Nephron progenitor cell (in vitro differentiated cells): Measurements from ENCODE around the gene LTBP2.
"Not testable (repeated sequence)": the region's sequence is repeated elsewhere in the genome, so short reads cannot be mapped to it uniquely, and the experiment has no call there.

ENCODE experiments used
- DNase-seq: peaks from one replicate; pipeline ENCODE4 v3.0.0; 2021
- H3K27ac Mint-ChIP-seq: 2 replicates; pipeline ENCODE4 v1.8.0; 2021; ENCODE audit warnings: mild to moderate bottlenecking, moderate library complexity, mixed read lengths
- H3K27me3 Mint-ChIP-seq: 2 replicates; pipeline ENCODE4 v1.8.0; 2021; ENCODE audit warnings: mild to moderate bottlenecking, low read depth, mixed read lengths; ENCODE audit not compliant: poor library complexity
- H3K36me3 Mint-ChIP-seq: 2 replicates; pipeline ENCODE4 v1.8.0; 2021; ENCODE audit warnings: low read depth, mixed read lengths
- H3K4me1 Mint-ChIP-seq: 2 replicates; pipeline ENCODE4 v1.8.0; 2021; ENCODE audit warnings: mixed read lengths
- H3K4me3 Mint-ChIP-seq: 2 replicates; pipeline ENCODE4 v1.8.0; 2021; ENCODE audit warnings: mild to moderate bottlenecking, moderate library complexity, mixed read lengths
- H3K9me3 Mint-ChIP-seq: 2 replicates; pipeline ENCODE4 v1.8.0; 2021; ENCODE audit warnings: mild to moderate bottlenecking, moderate library complexity, mixed read lengths
- TF ChIP-seq, protein P1 (sequence below): fragments of 200-600 bp; sonication (generic); IDR thresholded peaks from 2 replicates; pipeline ENCODE4 v1.5.0; 2021; ENCODE audit warnings: antibody characterized with exemption

The LTBP2 gene

DNA sequence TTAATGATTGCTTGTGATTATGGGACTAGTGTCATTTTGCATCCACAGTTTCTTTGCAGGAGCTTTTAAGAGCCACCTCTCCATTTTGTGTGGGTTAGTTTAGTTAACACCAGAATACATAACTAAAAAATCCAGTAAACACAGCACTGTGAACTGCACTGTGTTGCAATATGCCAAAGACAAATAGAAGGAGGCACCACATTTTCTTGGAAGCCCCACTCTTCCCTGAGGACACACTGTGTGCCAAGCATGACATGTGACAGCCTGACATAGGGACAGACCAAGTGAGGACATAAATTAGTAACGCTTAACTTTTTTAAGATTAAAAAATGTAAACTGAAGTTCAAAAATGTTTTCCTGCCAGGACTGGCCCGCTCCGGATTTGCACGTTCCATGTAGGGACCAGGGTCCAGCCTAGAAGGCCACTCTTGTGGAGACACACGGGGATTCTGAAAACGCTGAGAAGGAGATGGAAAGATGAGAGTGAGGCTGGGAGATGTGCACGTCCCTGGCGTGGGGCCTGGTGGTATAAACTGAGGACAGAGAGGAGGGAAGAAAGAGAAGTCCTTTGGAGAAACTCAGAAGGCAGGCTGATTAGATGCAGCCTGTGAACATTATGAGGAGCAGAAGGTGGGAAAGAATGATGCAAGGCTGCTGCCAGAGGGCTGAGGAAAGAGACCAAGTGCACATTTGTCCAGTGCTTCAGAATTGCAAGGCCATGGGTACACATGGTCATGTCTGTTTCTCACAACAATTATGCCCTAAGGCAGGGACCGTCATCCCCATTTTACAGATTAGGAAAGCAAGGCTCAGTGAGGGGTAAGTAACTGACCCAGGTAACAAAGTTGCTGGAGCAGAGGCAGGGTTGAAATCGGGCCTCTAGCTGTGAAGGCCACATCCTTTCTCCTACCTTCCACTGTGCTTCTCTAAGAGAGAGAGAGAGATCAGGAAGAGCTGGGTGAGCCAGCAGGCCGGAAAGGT lies 73.3 kb downstream of the LTBP2 start:
- H3K9me3 Mint-ChIP-seq, result no peaks in the 10 kb centered on the region
- H3K27ac Mint-ChIP-seq, result no peak overlapping the region
- H3K27me3 Mint-ChIP-seq, result peaks cover 27% of the 10 kb centered on the region
- DNase-seq, result no peak
- peaks cover 26% of the 10 kb centered on the region for H3K4me1 Mint-ChIP-seq
- TF ChIP-seq, protein P1, sequence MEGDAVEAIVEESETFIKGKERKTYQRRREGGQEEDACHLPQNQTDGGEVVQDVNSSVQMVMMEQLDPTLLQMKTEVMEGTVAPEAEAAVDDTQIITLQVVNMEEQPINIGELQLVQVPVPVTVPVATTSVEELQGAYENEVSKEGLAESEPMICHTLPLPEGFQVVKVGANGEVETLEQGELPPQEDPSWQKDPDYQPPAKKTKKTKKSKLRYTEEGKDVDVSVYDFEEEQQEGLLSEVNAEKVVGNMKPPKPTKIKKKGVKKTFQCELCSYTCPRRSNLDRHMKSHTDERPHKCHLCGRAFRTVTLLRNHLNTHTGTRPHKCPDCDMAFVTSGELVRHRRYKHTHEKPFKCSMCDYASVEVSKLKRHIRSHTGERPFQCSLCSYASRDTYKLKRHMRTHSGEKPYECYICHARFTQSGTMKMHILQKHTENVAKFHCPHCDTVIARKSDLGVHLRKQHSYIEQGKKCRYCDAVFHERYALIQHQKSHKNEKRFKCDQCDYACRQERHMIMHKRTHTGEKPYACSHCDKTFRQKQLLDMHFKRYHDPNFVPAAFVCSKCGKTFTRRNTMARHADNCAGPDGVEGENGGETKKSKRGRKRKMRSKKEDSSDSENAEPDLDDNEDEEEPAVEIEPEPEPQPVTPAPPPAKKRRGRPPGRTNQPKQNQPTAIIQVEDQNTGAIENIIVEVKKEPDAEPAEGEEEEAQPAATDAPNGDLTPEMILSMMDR, result no peak
- no peaks in the 10 kb centered on the region for H3K36me3 Mint-ChIP-seq
- H3K4me3 Mint-ChIP-seq, result no peak overlapping the region

DNA sequence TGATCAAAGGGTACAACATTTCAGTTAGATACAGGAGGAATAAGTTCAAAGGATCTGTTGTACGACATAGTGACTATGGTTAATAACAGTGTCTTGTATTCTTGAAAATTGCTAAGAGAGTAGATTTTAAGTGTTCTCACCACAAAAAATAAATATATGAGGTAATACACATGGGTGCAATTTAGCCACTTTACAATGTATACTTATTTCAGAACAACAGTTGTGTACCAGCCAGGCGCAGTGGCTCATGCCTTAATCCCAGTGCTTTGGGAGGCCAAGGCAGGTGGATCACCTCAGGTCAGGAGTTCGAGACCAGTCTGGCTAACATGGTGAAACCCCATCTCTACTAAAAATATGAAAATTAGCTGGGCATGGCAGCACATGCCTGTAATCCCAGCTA lies 75.7 kb downstream of the LTBP2 start:
- not testable (repeated sequence) for H3K27ac Mint-ChIP-seq, DNase-seq, H3K4me3 Mint-ChIP-seq

DNA sequence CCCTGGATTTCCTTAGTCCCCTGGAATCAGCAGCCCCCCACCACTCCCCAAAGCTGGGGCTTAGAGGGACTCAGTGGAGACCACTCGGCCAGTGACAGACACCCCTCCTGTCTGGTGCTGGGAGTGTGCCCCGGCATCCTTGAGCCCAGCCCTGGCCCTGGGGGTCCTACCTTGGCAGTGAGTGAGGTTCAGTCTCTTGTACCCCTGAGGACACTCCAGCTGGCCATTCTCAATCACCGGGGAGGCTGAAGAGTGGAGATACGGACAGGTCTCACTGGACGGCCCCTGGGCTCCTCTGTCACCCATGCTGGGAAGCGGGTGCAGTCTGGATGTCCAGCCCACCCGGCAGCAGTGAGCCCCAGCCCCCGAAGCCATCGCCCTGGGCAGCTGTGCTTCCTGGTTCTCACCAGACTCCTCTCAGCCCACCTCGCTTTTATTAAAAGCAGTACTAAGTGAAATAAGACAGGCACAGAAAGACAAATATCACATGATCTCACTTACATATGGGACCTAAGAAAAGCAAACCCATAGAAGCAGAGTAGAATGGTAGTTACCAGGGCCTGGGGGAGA lies 76.2 kb downstream of the LTBP2 start:
- peaks cover 22% of the 10 kb centered on the region for H3K4me1 Mint-ChIP-seq
- H3K27ac Mint-ChIP-seq, result no peak overlapping the region
- H3K36me3 Mint-ChIP-seq, result no peaks in the 10 kb centered on the region
- no peak for DNase-seq
- no peak overlapping the region for H3K4me3 Mint-ChIP-seq
- H3K27me3 Mint-ChIP-seq, result peaks cover 14% of the 10 kb centered on the region
- TF ChIP-seq, protein P1, result no peak
- H3K9me3 Mint-ChIP-seq, result no peaks in the 10 kb centered on the region

More for the DNA sequence above, 75.7 kb downstream of the LTBP2 start:
- H3K9me3 Mint-ChIP-seq, H3K36me3 Mint-ChIP-seq: not testable (repeated sequence)
- H3K4me1 Mint-ChIP-seq, result peaks cover 17% of the 10 kb centered on the region
- H3K27me3 Mint-ChIP-seq, result peaks cover 16% of the 10 kb centered on the region

DNA sequence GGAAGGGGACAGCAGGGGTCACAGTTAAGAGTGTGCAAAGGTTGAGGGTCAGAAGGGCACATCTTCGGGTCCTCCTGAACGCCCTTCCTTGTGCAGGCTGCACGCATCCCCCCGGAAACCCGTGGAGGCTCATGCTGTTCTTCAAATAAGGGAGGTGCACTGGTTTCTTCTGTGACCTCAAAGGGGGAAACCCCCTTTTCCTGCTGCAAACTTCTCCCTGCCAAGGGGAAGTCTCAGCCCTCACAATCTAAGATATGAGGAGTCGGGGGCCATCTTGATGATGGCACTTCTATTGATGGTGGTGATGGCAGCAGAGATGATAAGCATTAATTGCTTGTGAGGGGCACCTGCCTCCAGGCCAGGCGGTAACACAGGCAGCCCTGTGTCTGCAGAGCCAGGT lies 78.5 kb downstream of the LTBP2 start:
- H3K4me1 Mint-ChIP-seq, result peaks cover 8% of the 10 kb centered on the region
- no peak overlapping the region for H3K27ac Mint-ChIP-seq
- H3K36me3 Mint-ChIP-seq, result no peaks in the 10 kb centered on the region
- no peaks in the 10 kb centered on the region for H3K9me3 Mint-ChIP-seq
- H3K4me3 Mint-ChIP-seq, result no peak overlapping the region
- H3K27me3 Mint-ChIP-seq, result peaks cover 18% of the 10 kb centered on the region
- DNase-seq, result no peak
- TF ChIP-seq, protein P1, result no peak

DNA sequence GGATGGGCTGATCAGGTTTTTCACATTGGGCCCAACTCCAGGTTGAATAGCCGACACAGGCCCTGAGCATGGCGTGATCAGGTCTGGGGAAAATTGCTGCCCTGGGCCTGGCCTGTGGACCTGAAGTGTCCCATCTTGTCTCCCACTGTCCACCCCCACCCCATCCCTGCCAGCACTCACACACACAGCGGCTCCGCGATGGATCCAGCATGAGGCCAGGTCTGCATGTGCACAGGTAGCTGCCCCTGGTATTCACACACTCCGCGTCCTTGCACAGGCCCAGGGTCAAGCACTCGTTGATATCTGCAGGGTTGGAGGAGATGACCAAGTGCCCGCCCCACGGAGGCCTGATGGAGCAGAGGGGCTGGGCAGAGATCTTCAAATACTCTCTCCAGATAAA lies 79.8 kb downstream of the LTBP2 start:
- DNase-seq, result no peak
- Mint-ChIP-seq H3K27ac (no peak overlapping the region), H3K27me3 (peaks cover 20% of the 10 kb centered on the region), H3K4me1 (peaks cover 7% of the 10 kb centered on the region), H3K36me3 (no peaks in the 10 kb centered on the region), H3K4me3 (no peak overlapping the region), H3K9me3 (no peaks in the 10 kb centered on the region)
- TF ChIP-seq, protein P1, result no peak

DNA sequence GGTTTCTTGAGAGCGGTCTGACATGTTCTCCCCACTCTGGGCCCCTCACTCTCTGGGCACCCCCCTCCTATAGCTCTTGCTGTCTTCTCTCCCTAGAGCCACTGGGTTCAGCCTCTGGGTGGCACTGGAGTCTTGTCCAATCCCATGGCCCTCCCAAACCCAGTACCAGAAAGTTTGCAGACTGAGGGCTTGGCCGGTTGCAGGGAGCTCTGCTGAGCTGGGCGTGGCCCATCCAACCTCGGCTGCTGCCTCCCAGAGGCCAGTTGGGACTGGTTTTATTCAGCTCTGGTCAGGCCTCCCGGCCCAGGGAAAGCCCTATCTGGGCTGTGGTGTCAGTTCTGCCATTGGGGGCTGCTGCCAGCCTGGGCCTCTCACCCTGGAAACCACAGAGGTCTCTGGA lies 80.6 kb downstream of the LTBP2 start:
- no peak overlapping the region for H3K4me3 Mint-ChIP-seq
- TF ChIP-seq, protein P1, result no peak
- no peaks in the 10 kb centered on the region for H3K36me3 Mint-ChIP-seq
- H3K27ac Mint-ChIP-seq, result no peak overlapping the region
- no peaks in the 10 kb centered on the region for H3K9me3 Mint-ChIP-seq
- DNase-seq, result no peak
- peaks cover 19% of the 10 kb centered on the region for H3K27me3 Mint-ChIP-seq
- H3K4me1 Mint-ChIP-seq, result peaks cover 7% of the 10 kb centered on the region
